Stimulated activated CD8-positive, alpha-beta memory T cell treated with anti-CD3 and anti-CD28 coated beads, Interleukin-12 subunit alpha, Interleukin-12 subunit beta, amount 100 ng/mL, for 24 hours (primary cell): ENCODE results near the gene HOMER2.
"Not testable (repeated sequence)": the region's sequence is repeated elsewhere in the genome, so short reads cannot be mapped to it uniquely, and the experiment has no call there.

ENCODE experiments used
- DNase-seq: peaks from one replicate; pipeline ENCODE4 v3.0.0-alpha.2; 2020; ENCODE audit errors: extremely low read depth

HOMER2 gene

DNA sequence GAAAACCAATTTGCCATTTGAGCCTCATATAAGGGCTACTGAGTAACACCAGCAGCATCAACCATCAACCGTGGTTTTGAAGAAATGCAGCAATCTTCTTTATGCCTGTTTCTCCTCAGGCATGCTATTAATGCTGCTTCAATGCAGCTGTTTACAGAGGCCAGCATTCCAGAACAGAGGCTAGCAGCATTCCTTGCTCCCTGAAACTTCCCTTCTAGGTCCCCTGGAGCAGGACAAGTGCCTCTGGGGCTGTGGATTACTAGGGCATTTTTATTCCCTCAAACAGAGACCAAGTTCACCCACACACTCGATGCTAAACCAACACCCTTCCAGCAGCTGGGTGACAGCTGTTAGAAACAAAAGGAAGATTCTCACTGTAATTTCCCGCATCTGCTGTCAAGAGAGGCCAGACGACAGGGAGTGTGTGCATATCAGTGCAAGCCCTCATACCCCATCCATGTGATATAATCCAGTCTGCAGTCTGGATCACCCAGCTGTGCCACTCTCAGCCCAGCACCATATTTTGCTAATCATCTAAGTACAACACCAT, 57.5 kb downstream of the HOMER2 start:
- DNase-seq, result no peak

DNA sequence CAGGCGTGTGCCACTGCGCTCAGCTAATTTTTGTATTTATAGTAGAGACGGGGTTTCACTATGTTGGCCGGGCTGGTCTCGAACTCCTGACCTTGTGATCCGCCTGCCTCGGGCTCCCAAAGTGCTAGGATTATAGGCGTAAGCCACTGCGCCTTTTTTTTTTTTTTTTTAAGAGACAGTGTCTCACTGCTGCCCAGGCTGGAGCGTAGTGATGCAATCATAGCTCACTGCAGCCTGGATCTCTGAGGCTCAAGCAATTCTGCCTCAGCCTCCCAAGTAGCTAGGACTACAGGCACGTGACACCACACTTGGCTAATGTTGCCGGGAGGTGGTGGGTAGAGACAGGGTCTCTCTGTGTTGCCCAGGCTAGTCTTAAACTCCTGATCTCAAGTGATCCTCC, 59.0 kb downstream of the HOMER2 start:
- not testable (repeated sequence) for DNase-seq

DNA sequence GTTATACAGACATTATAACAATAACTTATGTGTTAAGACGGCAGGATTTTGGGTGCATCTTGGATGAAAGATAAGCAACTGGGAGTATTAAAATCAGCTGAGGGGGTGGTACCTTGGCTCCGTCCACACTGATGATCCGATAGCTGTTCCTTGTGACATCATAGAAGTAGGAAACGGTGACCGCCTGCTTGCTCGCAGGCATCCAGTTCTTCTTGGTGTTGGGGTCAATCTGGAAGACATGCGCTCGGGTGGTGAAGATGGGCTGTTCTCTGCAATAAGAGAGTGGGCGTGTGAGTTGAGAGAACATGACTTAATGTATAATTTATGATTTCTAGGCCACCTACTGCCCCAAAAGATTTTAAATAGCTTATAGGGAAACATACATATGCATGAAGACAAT, 59.9 kb downstream of the HOMER2 start:
- no peak for DNase-seq

- DNase-seq, result no peak
These were observed 61.5 kb downstream of the HOMER2 start for GRCh38 chr15:82890995-82891390.

- no peak for DNase-seq
These were observed 62.1 kb downstream of the HOMER2 start for GRCh38 chr15:82890338-82890994.

DNA sequence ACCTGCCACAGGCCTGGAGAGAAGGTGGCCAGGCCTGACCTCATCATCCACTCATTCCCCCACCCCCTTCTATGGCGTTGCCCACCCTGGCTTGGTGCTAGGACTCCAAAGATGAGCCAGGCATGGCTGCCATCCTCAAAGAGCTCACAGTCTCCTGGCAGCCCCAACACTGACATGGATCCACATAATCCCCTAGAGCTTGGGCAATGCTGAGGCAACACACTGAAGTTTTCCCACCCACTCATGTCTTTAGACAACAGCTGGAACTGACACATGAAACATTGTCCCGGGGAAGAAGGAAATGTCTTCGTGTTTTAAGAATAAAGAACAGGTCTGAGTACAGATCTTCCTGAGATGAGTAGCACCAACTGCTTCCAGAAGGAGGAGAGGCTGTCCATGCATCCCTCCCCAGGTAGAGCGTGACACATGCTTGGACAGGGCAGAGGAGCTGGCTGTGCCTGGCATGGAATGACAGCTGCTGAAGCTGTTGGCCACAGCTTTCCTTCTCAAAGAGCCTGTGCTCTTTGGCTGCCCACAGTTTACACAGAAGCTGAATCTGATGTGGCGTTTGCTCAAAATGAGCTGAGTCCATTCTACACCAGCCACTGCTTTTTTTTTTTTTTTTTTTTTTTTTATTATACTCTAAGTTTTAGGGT, 70.1 kb downstream of the HOMER2 start:
- no peak for DNase-seq

DNA sequence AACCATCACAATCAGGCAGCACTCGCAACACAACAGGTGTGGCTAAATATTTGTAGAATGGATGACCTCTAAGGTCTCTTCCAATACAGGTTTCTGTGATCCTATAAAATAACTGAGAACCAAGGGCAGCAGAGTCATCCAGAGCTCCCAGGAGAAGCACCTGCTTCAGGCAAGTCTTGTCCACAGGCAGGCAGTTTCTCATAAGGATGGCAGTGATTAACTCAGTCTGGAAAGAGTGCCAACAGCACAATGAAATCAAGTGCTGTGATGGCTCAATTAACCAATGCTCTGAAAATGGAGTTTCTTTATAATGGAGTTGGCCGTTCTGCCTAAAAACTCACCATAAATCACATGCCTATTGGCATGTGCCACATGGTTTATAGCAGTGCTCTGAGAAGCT, 70.8 kb downstream of the HOMER2 start:
- DNase-seq, result no peak

- DNase-seq, result no peak
These were observed 71.8 kb downstream of the HOMER2 start for GRCh38 chr15:82880704-82881103.

DNA sequence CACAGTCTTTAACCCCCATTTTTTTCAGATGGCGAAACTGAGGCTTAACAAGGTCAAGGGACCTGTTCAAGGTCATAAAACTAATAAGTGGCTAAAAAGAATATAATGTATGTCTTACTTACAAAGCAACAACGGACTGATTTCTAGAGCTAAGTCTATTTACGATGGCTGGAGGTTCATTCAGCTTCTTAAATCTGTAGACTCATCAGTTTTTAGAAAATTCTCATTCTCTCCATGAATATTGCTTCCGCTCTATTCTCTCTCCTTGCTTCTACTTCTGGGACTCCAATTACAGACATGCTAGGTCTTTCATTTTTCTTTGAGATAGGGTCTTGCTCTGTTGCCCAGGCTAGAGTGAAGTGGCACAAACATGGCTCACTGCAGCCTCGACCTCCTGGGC, 74.2 kb downstream of the HOMER2 start:
- no peak for DNase-seq

- no peak for DNase-seq
These were observed 74.7 kb downstream of the HOMER2 start for GRCh38 chr15:82877825-82878224.

DNA sequence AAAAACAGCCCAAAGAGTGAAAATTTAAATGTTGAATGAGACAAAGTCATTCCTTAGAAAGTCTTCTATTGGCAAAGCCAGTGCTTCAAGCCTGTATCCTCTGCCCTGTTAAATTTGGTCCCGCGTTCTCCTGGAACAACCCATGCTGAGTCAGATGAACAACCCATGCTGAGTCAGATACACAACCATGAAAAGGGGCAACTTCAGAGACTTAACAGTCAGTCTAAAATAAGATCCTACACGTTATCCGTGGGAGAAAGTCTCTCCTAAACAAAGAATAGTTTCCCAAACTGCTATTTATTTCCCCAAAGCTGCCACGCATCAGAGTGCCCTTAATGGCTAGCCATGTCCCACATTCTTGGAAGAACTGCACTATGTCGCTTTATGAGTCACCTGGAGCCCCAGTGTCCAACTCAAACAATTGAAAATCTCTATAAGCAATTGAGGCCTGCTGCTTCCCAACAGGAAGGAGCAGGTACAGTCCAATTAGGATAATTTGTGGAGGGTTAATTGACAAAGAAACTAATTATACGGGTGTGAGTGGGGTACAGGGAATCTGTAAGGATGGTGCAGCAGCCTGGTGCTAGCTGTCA, 77.0 kb downstream of the HOMER2 start:
- no peak for DNase-seq

- no peak for DNase-seq
These were observed 77.6 kb downstream of the HOMER2 start for GRCh38 chr15:82874961-82875360.

- DNase-seq, result no peak
These were observed 78.3 kb downstream of the HOMER2 start for GRCh38 chr15:82874267-82874666.

- no peak for DNase-seq
These were observed 79.4 kb downstream of the HOMER2 start for GRCh38 chr15:82873000-82873680.

GRCh38 chr15:82871832-82872484, 80.6 kb downstream of the HOMER2 start:
- no peak for DNase-seq

DNA sequence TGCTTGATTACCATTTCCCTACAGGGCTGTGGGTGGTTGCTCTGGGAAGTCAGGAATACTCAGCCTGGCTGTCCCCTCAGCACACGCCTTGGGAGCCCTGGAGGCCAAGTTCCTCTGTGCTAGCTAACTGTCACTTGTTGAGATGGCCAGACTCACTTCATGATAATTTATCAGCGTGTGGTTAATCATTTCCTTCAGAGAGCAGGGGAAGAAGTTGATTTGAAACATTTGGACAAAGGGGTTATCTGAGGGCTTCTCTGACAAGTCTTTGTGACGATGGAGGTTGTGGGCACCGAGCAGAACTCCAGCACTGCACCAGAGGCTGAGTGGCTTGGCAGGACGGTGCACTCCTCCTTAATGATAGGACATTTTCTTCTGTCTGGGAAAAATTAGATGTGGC, 81.2 kb downstream of the HOMER2 start:
- DNase-seq, result no peak

GRCh38 chr15:82870727-82871320, 81.7 kb downstream of the HOMER2 start:
- DNase-seq, result no peak

- DNase-seq, result not testable (repeated sequence)
These were observed 86.5 kb downstream of the HOMER2 start for GRCh38 chr15:82865981-82866380.

DNA sequence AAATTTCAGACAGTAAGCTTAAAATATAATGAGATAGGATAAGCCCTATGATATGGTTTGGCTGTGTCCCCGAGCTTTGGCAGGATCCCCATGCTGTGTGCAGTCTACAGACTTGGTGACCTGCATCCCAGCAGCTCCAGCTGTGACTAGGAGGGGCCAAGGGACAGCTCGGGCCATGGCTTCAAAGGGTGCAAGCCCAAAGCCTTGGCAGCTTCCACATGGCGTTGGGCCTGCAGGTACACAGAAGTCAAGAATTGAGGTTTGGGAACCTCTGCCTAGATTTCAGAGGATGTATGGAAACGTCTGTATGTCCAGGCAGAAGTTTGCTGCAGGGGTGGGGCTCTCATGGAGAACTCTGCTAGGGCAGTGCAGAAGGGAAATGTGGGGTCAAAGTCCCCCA, 86.9 kb downstream of the HOMER2 start:
- not testable (repeated sequence) for DNase-seq

- DNase-seq, result no peak
These were observed 87.6 kb downstream of the HOMER2 start for GRCh38 chr15:82864967-82865366.

DNA sequence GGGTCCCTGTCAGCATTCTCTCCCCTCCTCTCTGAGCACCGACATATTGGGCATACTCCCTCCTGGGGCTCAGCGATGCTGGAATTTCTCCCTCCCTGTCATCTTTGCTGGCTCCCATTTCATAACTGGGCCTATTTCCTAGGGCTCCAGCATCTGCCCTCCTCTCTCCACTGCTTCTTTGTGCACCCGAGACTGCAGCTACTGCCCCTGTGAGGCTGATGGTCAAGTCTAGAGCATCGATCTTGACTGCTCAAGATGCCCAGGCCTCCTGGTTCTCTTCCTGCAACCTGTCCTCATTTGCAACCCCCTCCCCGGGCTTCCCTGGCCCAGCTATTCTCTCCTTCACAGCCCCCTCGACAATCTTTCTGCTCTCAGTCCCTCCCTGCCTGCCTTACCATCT, 89.6 kb downstream of the HOMER2 start:
- no peak for DNase-seq

DNA sequence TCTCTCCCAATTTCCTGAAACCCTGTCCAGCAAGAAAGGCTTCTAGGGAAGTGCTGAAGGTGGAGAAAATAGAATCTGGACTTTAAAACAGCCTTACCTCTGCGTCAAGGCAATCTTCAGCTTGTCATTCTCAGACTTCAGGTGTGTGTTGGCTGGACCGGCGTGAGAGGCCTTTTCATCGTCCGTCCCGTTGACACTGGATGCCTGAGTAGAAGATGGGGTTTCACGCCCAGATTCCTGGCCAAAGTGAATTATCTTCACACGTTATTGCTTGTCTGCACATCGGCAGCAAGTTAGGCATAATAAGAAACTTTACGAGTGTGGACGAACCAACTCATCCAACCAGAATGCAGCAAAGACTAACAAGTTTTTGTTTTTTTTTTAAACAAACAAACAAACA, 93.6 kb downstream of the HOMER2 start:
- no peak for DNase-seq
